Activated CD4-positive, alpha-beta T cell treated with anti-CD3 and anti-CD28 coated beads, Interleukin-2, amount 10 ng/mL, durations not matched to agents 24 days and 14 days (primary cell): ENCODE measurements around the gene COMMD8. TPM values are rescaled to one million over a fixed set of nuclear protein-coding genes. Genes with fewer than 3 reads are reported as not detected.
A peak's percentile ranks its signal among the peaks of the same experiment; 100 is the strongest.

Experiments used
- DNase-seq: peaks from one replicate; pipeline ENCODE4 v3.0.0; 2022
- H3K27ac Mint-ChIP-seq: one replicate; pipeline ENCODE4 v1.8.0; 2022; ENCODE audit warnings: mild to moderate bottlenecking, mixed read lengths
- H3K27me3 Mint-ChIP-seq: one replicate; pipeline ENCODE4 v1.8.0; 2022; ENCODE audit warnings: mixed read lengths
- H3K36me3 Mint-ChIP-seq: one replicate; pipeline ENCODE4 v1.8.0; 2022; ENCODE audit warnings: low read depth, mild to moderate bottlenecking, mixed read lengths
- H3K4me1 Mint-ChIP-seq: one replicate; pipeline ENCODE4 v1.8.0; 2021; ENCODE audit warnings: mixed read lengths
- H3K4me3 Mint-ChIP-seq: one replicate; pipeline ENCODE4 v1.8.0; 2022; ENCODE audit warnings: mild to moderate bottlenecking, moderate library complexity, mixed read lengths
- H3K9me3 Mint-ChIP-seq: one replicate; pipeline ENCODE4 v1.8.0; 2021; ENCODE audit warnings: mixed read lengths
- intact Hi-C: fragments of 100-400 bp; cut with micrococcal nuclease; formaldehyde crosslinking; loops from one replicate; pipeline ENCODE4 v1.15.1; 2023
- total RNA-seq: library from RNA; stranded (reverse); gene quantifications from 2 replicates; pipeline ENCODE4 v1.2.3, GENCODE V29; 2022

Gene COMMD8
- total RNA-seq, 1 donor from 2014 or later, result 17.6 TPM

GRCh38 chr4:47465004-47465403 lies 1.5 kb upstream of the COMMD8 start:
- Mint-ChIP-seq H3K4me3 (no peak overlapping the region), H3K27ac (no peak overlapping the region), H3K4me1 (peaks cover 22% of the 10 kb centered on the region), H3K9me3 (no peaks in the 10 kb centered on the region), H3K36me3 (no peaks in the 10 kb centered on the region), H3K27me3 (peaks cover 5% of the 10 kb centered on the region)
- no peak for DNase-seq
- intact Hi-C loops, result loop anchor here (10.0 kb wide), 3 partner anchors 370 to 660 kb away; partner anchors contain the start of gene CORIN

- H3K27me3 Mint-ChIP-seq, result no peaks in the 10 kb centered on the region
- H3K9me3 Mint-ChIP-seq, result no peaks in the 10 kb centered on the region
- peak overlapping the region; percentile 88 for H3K4me3 Mint-ChIP-seq
- H3K27ac Mint-ChIP-seq, result peak overlapping the region; percentile 77
- no peak for DNase-seq
- intact Hi-C loops, result loop anchor here (1.0 to 10.0 kb wide), 6 partner anchors 22 to 662 kb away; partner anchors contain the start of genes ATP10D, CORIN and NFXL1
- peaks cover 22% of the 10 kb centered on the region for H3K4me1 Mint-ChIP-seq
- peaks cover 13% of the 10 kb centered on the region for H3K36me3 Mint-ChIP-seq
Measured at GRCh38 chr4:47462799-47463234, 685 bp downstream of the COMMD8 start.

GRCh38 chr4:47451657-47452056 lies 11.8 kb downstream of the COMMD8 start:
- Mint-ChIP-seq H3K9me3 (no peaks in the 10 kb centered on the region), H3K27me3 (no peaks in the 10 kb centered on the region), H3K27ac (no peak overlapping the region), H3K36me3 (peaks cover 17% of the 10 kb centered on the region), H3K4me3 (no peak overlapping the region), H3K4me1 (no peaks in the 10 kb centered on the region)
- intact Hi-C loops, result no loop called here
- no peak for DNase-seq

GRCh38 chr4:47444031-47444430 lies 19.5 kb downstream of the COMMD8 start:
- intact Hi-C loops, result no loop called here
- H3K9me3 Mint-ChIP-seq, result no peaks in the 10 kb centered on the region
- DNase-seq, result no peak
- no peak overlapping the region for H3K4me3 Mint-ChIP-seq
- peaks cover 3% of the 10 kb centered on the region for H3K36me3 Mint-ChIP-seq
- no peak overlapping the region for H3K27ac Mint-ChIP-seq
- no peaks in the 10 kb centered on the region for H3K27me3 Mint-ChIP-seq
- peaks cover 8% of the 10 kb centered on the region for H3K4me1 Mint-ChIP-seq

- no peak overlapping the region for H3K4me3 Mint-ChIP-seq
- intact Hi-C loops, result no loop called here
- no peak overlapping the region for H3K27ac Mint-ChIP-seq
- peaks cover 2% of the 10 kb centered on the region for H3K27me3 Mint-ChIP-seq
- no peak for DNase-seq
- no peaks in the 10 kb centered on the region for H3K9me3 Mint-ChIP-seq
- H3K4me1 Mint-ChIP-seq, result peaks cover 8% of the 10 kb centered on the region
- H3K36me3 Mint-ChIP-seq, result peaks cover 3% of the 10 kb centered on the region
Measured at GRCh38 chr4:47442980-47443379, 20.5 kb downstream of the COMMD8 start.

- H3K4me1 Mint-ChIP-seq, result no peaks in the 10 kb centered on the region
- H3K9me3 Mint-ChIP-seq, result no peaks in the 10 kb centered on the region
- peaks cover 11% of the 10 kb centered on the region for H3K27me3 Mint-ChIP-seq
- H3K4me3 Mint-ChIP-seq, result no peak overlapping the region
- no peak overlapping the region for H3K27ac Mint-ChIP-seq
- no peaks in the 10 kb centered on the region for H3K36me3 Mint-ChIP-seq
- DNase-seq, result no peak
- intact Hi-C loops, result no loop called here
Measured at GRCh38 chr4:47434931-47435330, 28.6 kb downstream of the COMMD8 start.

GRCh38 chr4:47432749-47433148 lies 30.8 kb downstream of the COMMD8 start:
- no peaks in the 10 kb centered on the region for H3K9me3 Mint-ChIP-seq
- DNase-seq, result no peak
- H3K4me1 Mint-ChIP-seq, result no peaks in the 10 kb centered on the region
- intact Hi-C loops, result no loop called here
- H3K36me3 Mint-ChIP-seq, result no peaks in the 10 kb centered on the region
- peaks cover 9% of the 10 kb centered on the region for H3K27me3 Mint-ChIP-seq
- H3K4me3 Mint-ChIP-seq, result no peak overlapping the region
- no peak overlapping the region for H3K27ac Mint-ChIP-seq

- Mint-ChIP-seq H3K36me3 (no peaks in the 10 kb centered on the region), H3K27me3 (peaks cover 2% of the 10 kb centered on the region), H3K4me3 (no peak overlapping the region), H3K4me1 (no peaks in the 10 kb centered on the region), H3K27ac (no peak overlapping the region), H3K9me3 (no peaks in the 10 kb centered on the region)
- intact Hi-C loops, result no loop called here
- no peak for DNase-seq
Measured at GRCh38 chr4:47427935-47428334, 35.6 kb downstream of the COMMD8 start.

GRCh38 chr4:47425628-47426027 lies 37.9 kb downstream of the COMMD8 start:
- Mint-ChIP-seq H3K4me3 (no peak overlapping the region), H3K9me3 (no peaks in the 10 kb centered on the region), H3K36me3 (no peaks in the 10 kb centered on the region), H3K4me1 (no peaks in the 10 kb centered on the region), H3K27me3 (peaks cover 10% of the 10 kb centered on the region), H3K27ac (no peak overlapping the region)
- DNase-seq, result no peak
- intact Hi-C loops, result no loop called here

GRCh38 chr4:47419296-47419695 lies 44.2 kb downstream of the COMMD8 start:
- intact Hi-C loops, result no loop called here
- Mint-ChIP-seq H3K4me1 (no peaks in the 10 kb centered on the region), H3K27me3 (peaks cover 15% of the 10 kb centered on the region), H3K4me3 (no peak overlapping the region), H3K9me3 (no peaks in the 10 kb centered on the region), H3K27ac (no peak overlapping the region), H3K36me3 (no peaks in the 10 kb centered on the region)
- DNase-seq, result no peak

GRCh38 chr4:47418147-47418546 lies 45.4 kb downstream of the COMMD8 start:
- H3K36me3 Mint-ChIP-seq, result no peaks in the 10 kb centered on the region
- H3K4me3 Mint-ChIP-seq, result no peak overlapping the region
- intact Hi-C loops, result no loop called here
- no peaks in the 10 kb centered on the region for H3K9me3 Mint-ChIP-seq
- peaks cover 15% of the 10 kb centered on the region for H3K27me3 Mint-ChIP-seq
- no peak for DNase-seq
- no peak overlapping the region for H3K27ac Mint-ChIP-seq
- H3K4me1 Mint-ChIP-seq, result no peaks in the 10 kb centered on the region

- Mint-ChIP-seq H3K9me3 (no peaks in the 10 kb centered on the region), H3K27me3 (peaks cover 7% of the 10 kb centered on the region), H3K4me1 (no peaks in the 10 kb centered on the region), H3K36me3 (no peaks in the 10 kb centered on the region), H3K4me3 (no peak overlapping the region), H3K27ac (no peak overlapping the region)
- no peak for DNase-seq
- intact Hi-C loops, result no loop called here
Measured at GRCh38 chr4:47415719-47416118, 47.8 kb downstream of the COMMD8 start.

- DNase-seq, result no peak
- H3K27ac Mint-ChIP-seq, result no peak overlapping the region
- no peaks in the 10 kb centered on the region for H3K4me1 Mint-ChIP-seq
- H3K9me3 Mint-ChIP-seq, result no peaks in the 10 kb centered on the region
- no peaks in the 10 kb centered on the region for H3K36me3 Mint-ChIP-seq
- intact Hi-C loops, result no loop called here
- H3K27me3 Mint-ChIP-seq, result peaks cover 2% of the 10 kb centered on the region
- H3K4me3 Mint-ChIP-seq, result no peak overlapping the region
Measured at GRCh38 chr4:47413521-47413920, 50.0 kb downstream of the COMMD8 start.

- Mint-ChIP-seq H3K27me3 (peaks cover 6% of the 10 kb centered on the region), H3K36me3 (no peaks in the 10 kb centered on the region), H3K4me1 (no peaks in the 10 kb centered on the region), H3K4me3 (no peak overlapping the region), H3K27ac (no peak overlapping the region), H3K9me3 (no peaks in the 10 kb centered on the region)
- intact Hi-C loops, result no loop called here
- no peak for DNase-seq
Measured at GRCh38 chr4:47410271-47410670, 53.2 kb downstream of the COMMD8 start.

- no peaks in the 10 kb centered on the region for H3K9me3 Mint-ChIP-seq
- H3K27me3 Mint-ChIP-seq, result peaks cover 12% of the 10 kb centered on the region
- H3K27ac Mint-ChIP-seq, result no peak overlapping the region
- no peaks in the 10 kb centered on the region for H3K4me1 Mint-ChIP-seq
- H3K36me3 Mint-ChIP-seq, result no peaks in the 10 kb centered on the region
- intact Hi-C loops, result no loop called here
- no peak overlapping the region for H3K4me3 Mint-ChIP-seq
- DNase-seq, result no peak
Measured at GRCh38 chr4:47406408-47406807, 57.1 kb downstream of the COMMD8 start.
